NCI-H2196 (cell line): ENCODE measurements around the gene DNAH14.
A peak's percentile ranks its signal among the peaks of the same experiment; 100 is the strongest.
"Not testable (repeated sequence)": the region's sequence is repeated elsewhere in the genome, so short reads cannot be mapped to it uniquely, and the experiment has no call there.

Experiments
- DNase-seq: peaks from one replicate; lab custom pipeline; 2025; ENCODE audit not compliant: unreplicated experiment; lab: John Stamatoyannopoulos, UW

Gene DNAH14

DNA sequence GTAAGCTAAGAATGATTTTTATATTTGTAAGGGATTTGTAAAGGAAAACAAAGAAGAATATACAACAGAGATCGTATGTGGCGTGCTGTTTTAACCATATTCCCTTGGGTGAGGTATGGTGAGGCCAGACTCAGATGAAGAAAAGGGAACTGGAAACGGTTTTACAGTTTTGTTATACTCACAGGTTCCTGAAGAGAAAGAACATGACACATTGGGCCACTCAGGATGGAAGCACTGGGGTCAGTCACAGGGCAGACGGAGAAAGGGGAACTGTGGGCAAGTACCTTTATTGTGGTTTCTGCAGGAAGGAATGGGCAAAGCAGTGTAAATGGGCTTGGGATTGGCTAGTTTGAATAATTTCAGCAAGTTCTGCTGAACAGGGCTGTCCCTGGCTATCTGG, 321.0 kb downstream of the DNAH14 start:
- no peak for DNase-seq

- DNase-seq = no peak
Measured at GRCh38 chr1:225253173-225253572, 323.7 kb downstream of the DNAH14 start.

- no peak for DNase-seq
Measured at GRCh38 chr1:225253784-225254183, 324.3 kb downstream of the DNAH14 start.

GRCh38 chr1:225254676-225255075, 325.2 kb downstream of the DNAH14 start:
- no peak for DNase-seq

- DNase-seq = no peak
Measured at GRCh38 chr1:225257081-225257480, 327.6 kb downstream of the DNAH14 start.

- DNase-seq = no peak
Measured at GRCh38 chr1:225258811-225259210, 329.3 kb downstream of the DNAH14 start.

GRCh38 chr1:225259542-225259941, 330.1 kb downstream of the DNAH14 start:
- DNase-seq = no peak

GRCh38 chr1:225260319-225260718, 330.8 kb downstream of the DNAH14 start:
- no peak for DNase-seq

- DNase-seq = no peak
Measured at GRCh38 chr1:225277445-225277844, 348.0 kb downstream of the DNAH14 start.

DNA sequence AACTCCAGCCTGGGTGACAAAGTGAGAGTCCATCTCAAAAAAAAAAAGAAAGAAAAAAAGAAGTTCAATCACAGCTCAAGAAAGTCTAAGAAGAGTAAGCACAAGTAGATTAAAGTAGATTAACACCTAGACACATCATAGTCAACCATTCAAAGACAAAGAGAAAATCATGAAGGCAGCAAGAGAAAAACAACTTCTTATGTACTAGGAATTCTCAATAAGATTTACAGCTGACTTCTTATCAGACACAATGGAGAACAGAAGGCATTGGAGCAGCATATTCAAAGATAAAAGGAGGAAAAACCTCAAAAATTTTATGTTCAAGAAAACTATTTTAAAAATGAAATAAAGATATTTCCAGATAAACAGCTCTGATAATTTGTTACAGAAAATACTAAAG, 351.1 kb downstream of the DNAH14 start:
- no peak for DNase-seq

GRCh38 chr1:225290244-225290643, 360.8 kb downstream of the DNAH14 start:
- no peak for DNase-seq

DNA sequence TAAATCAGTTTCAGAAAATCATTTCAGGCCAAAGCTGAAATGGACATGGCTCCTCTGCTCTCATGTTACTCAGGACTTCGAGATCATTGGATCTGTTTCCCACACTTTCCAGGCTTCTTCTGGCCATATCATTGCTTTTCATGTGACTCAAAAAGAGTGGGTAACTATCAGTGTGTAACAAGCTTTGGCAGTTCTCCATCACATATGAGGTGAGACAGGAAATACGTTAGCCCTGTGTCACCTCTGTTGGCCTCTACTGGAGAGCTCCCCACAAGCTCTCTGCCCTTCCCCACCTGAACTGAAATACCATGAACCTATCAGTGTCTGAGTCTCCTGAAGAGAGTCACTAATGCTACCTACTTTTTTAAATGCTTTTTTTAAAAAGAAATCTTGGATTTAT, 370.1 kb downstream of the DNAH14 start:
- no peak for DNase-seq

DNA sequence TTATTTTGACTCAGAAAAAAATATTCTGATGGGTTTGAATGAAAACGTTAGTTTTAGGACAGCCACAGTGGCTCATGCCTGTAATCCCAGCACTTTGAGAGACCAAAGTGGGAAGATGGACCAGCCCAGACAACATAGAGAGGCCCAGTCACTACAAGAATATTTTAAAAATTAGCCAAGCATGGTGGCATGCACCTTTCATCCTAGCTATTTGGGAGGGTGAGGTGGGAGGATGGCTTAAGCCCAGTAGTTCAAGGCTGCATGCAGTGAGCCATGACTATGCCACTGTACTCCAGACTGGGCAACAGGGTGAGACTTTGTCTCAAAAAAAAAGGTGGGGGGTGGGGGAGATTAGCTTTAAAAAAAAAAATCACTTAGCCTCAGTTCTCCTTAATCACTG, 370.9 kb downstream of the DNAH14 start:
- DNase-seq = no peak

DNA sequence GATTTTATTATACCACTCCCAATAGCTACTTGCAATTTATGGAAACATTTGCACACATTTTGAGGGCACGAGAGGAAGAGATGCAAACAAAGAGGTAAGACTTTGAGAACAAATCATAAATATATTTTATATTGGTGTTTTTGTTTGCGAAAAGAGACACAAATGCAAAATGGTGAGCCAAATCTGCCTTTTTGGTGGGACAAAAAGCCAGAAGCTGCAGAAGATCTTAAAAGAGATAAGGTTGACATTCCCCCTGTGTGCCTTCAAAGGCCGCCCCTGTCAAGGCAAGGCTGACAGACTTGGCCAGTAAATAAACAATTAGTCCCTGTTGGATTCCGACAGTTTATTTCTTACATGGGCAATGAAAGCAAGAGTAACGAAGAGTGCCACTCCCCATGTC, 375.5 kb downstream of the DNAH14 start:
- no peak for DNase-seq

DNA sequence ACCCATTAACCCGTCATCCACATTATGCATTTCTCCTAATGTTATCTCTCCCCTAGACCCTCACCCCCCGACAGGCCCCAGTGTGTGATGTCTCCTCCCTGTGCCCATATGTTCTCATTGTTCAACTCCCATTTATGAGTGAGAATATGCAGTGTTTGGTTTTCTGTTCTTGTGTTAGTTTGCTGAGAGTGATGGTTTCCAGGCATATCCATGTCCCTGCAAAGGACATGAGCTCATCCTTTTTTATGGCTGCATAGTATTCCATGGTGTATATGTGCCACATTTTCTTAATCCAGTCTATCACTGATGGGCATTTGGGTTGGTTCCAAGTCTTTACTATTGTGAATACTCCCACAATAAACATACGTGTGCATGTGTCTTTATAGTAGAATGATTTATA, 381.1 kb downstream of the DNAH14 start:
- DNase-seq = not testable (repeated sequence)

DNA sequence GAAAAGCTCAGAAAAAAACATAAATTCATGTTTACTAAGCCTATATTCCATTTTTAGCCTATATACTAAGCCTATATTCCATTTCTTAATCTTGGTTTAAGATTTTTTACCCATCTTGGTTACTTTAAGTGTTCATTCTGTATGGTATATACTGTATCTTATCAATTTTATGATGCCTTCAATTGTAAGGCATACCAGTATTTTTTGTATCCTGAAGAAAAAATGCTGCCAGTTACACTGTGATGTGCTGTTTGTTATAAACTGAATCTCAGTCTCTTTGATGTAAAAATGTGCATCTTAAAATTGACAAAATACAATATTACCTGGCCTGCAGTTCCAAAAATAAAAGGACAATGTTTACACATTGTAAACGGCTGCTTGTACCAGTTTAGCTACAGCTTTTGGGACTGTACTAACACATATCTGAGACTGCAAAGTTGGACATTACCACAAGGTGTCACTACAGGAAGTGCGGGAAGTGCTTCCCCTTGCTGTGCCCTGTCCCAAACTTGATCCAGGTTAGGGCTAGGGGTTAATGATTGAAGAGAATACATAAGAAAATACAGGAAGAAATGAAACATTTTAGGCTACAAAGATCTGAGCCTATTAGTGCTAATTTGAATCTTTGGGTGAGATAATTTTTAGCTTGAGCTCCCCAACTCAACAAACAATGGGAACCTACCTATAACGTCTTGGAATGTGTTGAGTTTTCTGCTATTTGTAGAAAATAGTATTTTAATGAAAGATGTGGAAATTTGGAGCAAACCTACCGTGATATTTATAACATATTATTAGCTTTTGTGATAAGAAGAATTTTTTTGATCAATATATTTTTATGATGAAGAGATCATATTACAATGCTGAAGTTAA, 389.5 kb downstream of the DNAH14 start:
- peak; percentile 63 for DNase-seq

- DNase-seq = no peak
Measured at GRCh38 chr1:225319871-225320270, 390.4 kb downstream of the DNAH14 start.

GRCh38 chr1:225321784-225322183, 392.3 kb downstream of the DNAH14 start:
- DNase-seq = no peak

DNA sequence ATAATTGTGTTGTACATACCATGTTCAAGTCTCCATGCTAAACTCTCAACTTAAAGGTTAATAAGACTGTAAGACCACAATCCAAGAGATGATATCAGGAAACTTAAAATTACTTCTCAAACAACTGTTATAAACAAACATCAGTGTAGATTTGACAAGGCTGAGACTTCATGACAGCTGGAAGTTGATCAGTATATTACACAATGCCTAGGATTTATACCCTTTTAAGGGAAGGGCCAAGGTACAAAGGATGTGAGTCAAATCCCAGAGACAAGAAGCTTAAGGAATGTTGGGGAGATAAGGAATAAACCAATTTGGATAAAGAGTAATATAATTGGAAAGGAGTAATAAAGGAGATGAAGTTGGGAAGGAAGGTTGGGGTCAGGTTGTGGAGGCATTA, 399.6 kb downstream of the DNAH14 start:
- no peak for DNase-seq

GRCh38 chr1:225329996-225330395, 400.5 kb downstream of the DNAH14 start:
- not testable (repeated sequence) for DNase-seq

DNA sequence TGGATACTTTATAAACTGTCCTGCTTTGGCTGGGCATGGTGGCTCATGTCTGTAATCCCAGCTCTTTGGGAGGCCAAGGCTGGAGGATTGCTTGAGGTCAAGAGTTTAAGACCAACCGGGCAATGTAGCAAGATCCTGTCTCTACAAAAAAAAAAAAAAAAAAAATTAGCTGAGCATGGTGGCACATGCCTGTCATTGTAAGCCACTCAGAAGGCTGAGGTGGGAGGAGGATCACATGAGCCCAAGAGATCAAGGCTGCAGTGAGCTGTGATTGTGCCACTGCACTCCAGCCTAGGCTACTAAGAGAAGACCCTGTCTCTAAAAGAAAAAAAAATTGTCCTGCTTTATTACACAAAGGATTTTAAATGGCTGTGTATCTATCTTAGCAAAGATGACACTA, 403.2 kb downstream of the DNAH14 start:
- DNase-seq = no peak

GRCh38 chr1:225335098-225335778, 405.8 kb downstream of the DNAH14 start:
- not testable (repeated sequence) for DNase-seq
